ENCODE measurements around the gene FGGY.
"Not testable (repeated sequence)": the region's sequence is repeated elsewhere in the genome, so short reads cannot be mapped to it uniquely, and the experiment has no call there.

FGGY gene

DNA sequence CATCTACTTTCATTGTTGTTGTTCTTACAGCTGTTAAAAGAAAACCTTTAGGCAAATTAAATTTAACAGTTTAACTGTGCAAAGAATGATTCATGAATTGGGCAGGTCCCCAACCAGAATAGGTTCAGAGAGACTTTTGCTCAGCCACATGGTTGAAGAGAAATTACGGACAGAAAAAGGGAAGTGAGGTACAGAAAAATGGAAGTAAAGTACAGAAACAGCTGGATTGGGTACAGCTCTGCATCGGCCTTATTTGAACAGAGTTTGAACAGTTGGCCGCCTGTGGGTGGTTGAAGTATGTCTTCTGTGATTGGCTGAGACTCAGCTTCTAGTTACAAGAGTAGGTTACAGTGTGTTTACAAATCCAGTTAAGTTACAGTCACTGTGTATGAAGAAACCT is 210.1 kb downstream of the FGGY start:
- DNase-seq: peak in 1 of 58 donors; percentile 39

DNA sequence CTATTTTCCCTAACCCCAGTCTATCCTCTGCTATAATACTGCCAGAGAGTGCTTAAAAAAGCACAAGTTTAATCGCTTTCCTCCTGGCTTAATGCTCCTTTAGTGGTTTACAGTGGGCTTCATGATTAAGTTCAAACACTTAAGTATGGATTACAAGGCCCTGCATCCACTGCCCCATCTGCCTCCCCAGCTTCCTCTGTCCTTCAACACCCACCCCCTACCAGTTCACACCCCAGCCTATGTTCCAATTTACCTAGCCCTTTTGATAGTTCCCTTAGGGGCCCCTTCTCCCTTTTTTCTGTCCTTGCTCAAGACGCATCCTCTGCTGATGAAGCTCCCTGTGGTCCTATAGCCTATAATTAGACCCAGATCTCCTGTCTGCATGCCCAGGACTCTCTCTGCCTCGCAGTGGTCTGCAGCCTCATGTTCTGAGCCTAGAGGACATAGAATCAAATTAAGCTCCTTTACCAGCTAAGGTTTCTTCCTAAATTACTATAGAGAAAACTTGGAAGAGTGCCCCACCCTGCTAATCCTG is 212.5 kb downstream of the FGGY start:
- no peak for DNase-seq

DNA sequence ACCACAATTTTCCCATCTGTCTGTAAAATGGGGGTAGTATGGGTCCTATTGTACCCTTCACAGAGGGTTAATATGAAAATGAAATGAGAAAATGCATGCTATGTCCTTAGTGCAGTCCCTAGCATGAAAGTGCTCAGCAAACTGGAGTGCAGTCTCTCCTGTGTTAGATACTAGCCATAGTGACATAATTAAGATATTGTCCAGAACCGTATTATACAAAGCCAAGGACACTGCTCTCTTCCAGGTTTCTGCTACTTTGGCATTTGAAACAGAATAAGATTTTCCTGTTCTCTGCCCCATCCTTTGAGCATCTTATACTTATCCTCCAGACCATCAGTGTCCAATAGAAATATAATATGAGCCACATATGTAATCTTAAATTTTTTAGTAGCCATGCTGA is 213.4 kb downstream of the FGGY start:
- DNase-seq: no peak

DNA sequence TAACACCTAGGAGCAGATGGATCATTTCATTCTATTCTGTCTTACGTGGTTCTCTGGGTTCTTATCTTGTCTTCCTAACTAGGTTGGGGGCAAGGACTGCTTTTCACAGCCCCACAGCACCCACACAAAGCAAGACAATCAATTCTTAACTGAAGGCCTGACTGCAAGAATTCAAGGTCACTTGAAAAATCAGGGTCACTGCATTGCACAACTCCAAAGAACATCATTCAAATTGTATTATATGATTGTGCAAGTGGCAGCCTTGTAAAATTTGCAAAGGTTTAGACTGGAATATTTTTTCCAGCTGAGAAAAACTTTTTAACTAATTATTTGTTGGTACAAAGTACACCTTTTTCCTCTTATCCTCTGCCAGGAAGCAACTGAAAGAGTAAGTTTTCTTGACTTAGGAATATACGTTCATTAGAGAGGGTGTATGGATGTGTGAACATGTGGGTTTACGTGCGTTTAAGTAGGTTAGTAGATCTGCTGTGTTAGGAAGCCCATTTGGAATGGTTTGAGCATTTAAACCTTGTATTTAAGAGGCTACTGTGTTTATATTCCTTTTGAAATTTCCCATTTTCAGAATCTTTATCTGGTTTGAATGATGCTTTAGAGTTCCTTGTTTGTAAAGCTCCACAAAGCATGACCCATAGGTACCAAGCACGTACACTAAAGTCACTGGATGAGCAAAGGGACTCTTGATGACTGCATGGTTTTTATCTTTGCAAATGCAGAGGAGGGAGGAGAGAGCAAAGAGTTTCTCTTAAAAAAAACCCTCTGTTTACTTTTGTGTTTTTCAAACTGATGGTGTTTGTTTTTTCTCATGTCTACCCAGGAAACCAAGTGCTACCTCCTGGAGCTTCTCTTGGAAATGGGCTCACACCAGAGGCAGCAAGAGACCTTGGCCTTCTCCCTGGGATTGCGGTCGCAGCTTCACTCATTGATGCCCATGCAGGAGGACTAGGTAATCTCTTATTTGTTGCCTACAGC is 214.9 kb downstream of the FGGY start:
- DNase-seq: no peak

DNA sequence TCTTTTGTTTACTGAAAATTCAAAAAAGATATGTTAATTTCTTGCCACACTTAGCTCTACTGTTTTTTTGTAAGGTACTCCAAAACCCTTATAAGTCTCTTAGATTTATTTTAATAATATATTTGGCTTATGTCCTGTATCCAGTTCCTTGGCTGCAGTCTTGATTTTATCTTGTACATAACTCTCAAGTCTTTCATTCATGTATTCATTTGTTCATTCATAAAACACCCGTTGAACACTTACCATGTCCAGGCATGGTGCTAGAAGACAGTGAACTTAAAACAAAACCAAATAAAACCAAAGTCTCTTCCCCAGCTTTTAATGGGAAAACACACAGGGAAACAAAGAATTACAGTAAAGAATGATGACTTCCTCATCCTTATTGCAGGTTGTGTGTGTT is 215.8 kb downstream of the FGGY start:
- no peak for DNase-seq

DNA sequence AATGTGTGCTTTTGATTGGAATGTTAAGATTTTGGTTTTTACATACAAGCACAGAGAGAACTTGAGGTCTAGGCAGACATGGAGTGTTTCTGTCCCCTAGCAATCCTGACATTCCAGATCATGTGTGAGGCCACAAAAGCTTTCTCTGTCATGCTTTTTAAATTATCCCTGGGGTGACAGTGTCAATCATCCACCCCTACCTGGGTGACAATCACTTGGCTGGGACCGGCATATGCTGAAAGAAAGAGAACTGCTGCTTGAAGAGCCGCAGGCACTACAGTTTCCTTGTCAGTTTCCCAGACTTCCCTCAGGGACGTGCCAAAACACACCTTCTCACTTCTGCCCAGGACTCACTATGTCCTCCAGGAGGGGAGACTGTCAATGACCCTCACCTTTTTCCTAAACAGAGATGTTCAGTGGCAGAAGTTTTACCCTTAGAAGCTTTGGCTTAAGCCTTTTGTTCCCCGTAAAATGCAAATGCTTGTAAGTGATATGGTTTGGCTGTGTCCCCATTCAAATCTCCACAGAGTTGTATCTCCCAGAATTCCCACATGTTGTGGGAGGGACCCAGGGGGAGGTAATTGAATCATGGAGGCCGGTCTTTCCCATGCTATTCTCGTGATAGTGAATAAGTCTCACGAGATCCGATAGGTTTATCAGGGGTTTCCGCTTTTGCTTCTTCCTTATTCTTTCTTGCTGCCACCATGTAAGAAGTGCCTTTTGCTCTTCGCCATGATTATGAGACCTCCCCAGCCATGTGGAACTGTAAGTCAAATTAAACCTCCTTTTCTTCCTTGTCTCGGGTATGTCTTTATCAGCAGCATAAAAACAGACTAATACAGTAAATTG is 217.4 kb downstream of the FGGY start:
- no peak for DNase-seq

DNA sequence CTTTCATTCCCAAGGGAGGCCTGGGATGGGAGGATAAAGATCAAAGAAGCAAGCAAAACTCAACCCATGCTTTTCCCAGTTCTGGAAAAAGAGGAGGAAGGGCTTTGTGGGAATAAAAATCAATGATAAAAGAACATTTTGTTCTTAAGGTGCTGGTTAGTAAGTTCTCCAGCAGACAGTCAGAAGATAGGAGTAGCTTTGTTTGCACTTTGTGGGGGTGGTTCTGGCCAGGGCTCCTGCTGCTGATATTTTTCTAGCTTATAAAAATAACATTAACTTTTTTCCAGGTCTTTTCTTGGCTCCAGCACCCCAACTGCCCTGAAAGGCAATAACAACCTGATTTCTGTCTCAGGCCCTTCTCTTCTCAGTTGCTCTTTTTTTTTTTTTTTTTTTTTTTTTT is 220.0 kb downstream of the FGGY start:
- DNase-seq: no peak

DNA sequence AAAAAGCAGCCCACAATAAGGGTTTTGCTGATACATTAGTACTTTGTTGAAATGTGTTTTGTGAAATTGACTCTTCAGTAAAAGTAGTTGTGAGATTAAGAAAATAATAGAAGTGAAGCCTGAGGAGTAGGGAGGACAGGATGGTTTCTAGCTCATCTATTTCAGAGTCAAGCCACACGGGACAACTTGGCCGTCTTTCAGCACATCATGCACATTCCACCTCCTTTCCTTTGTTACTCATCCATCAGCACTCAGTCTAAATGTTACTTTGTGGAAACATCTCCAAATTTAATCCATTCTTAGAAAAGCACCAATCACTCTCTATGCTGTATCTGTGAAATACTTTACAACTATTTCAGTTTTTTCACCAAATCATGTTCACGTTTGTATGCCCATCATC is 223.3 kb downstream of the FGGY start:
- no peak for DNase-seq

DNA sequence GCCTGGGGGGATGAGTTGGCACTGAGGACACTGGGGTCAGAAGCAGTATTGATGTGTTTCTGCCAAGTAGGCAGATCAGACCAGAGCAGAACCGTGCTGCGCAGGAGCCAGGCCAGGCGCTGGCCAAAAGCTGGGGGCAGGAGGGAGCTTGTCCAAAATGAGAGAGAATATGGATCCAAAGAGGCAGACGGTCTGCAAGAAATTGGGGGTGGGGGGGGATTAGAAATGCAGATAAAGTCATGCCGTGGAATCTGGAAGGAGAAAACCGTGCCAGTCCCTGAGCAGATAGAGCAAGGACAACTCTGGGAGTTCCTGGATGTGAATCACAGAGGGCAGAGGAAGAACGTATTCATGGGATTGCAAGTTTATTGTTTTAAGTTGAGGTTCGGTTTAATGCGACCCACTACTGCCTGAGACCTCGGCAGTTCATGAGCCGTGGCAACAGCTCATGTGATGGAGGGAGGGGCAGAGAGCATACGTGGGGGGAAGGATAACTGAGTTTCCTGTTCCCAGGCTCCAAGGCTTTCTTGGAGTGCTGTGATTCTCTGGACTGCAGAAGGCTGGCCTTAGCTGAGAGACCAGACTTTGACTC is 224.0 kb downstream of the FGGY start:
- peak in 3 of 58 donors; percentile 0 to 17 (median 4) for DNase-seq

DNA sequence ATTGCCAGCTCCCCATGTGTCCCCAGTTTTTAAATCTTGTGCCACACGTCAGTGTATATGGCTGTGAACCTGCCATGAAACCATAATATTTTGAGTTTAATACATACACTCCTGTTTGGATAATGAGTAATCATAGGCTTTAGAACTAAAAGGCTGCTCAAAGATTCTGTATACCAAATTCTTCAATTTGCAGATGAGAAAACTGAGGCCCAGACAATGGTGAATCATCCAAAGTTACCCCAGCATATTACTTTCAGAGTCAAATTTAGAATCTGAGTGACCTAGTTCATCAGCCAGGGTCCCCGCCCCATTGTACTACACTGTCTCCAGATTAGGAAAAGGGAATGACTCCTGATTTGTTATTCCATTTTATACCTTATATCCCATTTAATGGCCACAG is 224.6 kb downstream of the FGGY start:
- DNase-seq: no peak

DNA sequence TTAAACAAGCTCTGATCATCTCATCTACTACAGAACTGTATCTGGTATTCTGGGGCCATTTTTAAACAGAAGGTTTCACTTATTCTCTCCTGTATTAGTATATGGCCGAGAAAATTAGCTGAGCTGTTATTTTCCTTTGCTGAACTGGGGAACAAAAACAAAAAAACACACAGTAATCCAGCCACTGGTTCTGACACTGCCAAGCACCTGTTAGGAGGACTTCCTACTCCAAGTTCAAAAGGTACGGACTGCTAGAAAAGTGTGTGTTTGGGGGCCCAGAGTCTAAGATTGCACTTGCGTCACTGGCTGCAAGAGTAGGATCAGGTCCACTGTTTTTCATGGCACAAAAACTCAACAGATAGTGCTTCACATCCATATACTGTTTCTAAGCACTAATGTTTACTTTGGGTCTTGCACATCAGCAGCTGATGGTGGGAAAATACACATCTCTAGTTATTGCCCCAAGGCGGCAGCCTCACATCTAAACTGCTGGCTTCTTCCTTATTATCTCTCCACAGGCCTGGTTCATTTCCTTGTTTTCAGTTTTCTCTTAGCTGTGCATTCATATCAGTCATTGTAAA is 226.1 kb downstream of the FGGY start:
- no peak for DNase-seq

DNA sequence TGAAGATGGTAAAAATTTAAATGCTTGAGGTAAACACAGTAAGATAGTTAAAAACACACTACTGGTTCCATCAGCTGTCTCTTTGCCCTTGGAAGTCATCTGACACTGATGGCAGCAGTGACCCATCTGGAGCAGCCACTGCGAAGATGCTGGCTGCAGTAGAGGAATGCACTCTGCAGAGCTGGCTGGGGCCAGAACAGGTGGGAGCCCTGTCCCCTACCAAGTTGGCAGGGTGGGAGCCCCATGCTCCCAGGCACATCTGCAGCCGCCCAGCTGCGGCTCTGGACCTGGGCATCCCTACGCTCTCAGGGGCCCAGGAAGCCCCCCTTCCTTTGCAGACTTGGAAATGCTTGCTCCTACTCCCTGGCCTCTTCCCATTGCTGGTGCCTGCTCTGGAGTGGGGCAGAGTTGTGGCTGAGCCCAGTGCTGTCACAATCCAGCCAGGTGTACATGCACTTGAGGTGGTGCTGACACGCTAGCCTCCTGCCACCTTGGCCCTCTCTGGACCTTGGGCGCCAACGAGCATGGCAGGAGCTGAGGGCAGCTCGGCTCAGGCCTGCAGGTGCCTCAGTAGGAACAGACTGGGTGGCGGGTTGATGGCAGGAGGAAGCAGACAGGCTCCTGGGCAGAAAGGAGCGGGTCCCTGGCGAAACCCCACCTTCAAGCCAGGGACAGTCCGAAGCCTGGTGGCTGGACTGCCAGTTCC is 227.0 kb downstream of the FGGY start:
- no peak for DNase-seq

DNA sequence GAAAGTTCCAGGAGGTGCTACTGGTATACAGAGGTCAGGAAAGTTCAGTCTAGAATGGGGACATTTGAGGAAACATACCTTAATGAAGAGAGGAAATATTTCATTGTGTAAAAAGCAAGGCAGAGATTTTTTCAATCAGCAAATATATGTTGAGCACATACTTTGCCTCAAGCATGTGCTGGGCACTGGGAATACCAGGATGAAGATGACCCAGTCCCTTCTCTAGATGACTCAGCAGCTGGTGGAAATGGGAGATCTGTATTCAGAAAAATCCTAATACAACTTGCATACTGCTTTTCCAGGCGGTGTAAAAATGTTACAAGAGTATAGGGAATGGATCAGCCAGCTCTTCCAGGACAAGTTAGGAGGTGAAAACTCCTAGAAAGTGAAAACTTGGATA is 229.3 kb downstream of the FGGY start:
- DNase-seq: no peak

DNA sequence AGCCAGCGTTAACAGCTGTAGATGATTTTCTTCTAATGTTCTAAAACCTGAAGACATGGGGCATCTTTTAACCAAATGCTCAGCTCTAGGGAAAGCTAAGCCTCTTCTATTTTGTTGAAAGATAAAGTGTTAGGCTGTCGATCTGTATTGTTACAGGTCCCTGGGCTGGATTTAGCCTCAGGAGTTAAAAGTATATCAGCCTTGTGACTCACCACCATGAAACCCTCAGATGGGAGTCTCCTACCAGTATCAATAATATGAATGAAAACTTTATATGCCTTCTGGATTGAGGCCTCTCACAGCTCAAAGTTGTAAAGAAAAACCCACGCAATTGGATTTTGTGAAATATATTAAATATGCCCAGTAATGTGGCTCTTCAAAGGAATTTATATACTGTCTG is 231.6 kb downstream of the FGGY start:
- DNase-seq: no peak

DNA sequence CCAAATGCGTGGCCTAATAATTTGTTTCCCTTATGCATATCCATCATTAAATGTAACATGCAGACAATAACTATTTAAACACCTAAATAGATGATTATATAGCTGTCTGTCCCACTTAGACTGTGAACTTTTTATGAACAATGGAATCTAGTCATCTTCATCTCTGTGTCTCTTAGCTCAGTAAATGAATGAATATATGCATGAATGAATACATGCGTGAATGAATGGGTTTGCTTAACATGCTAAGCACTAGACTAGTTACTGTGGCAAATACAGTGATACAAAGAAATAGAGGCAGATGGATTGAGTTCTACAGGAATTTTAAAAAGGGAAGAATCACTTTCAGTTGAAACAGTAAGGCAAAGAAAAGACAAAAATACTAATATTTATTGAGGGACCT is 232.0 kb downstream of the FGGY start:
- DNase-seq: no peak

DNA sequence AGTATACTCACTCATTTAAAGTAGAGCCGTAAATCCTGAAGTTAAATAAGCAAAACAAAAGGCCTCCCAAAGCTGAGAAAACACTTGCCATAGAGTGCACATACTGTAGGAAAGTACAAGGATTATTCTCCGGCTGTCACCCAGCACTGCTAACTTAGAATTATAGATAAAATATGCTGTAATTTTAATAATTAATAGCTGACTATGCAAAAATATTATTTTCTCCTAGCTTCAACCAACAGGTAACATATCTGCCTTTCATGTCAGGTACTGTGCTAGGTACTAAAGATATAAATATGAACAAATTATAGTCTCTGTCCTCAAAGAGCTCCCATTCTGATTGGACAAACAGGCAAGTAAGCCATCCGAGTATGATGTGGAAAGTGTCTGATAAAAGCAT is 233.2 kb downstream of the FGGY start:
- no peak for DNase-seq

DNA sequence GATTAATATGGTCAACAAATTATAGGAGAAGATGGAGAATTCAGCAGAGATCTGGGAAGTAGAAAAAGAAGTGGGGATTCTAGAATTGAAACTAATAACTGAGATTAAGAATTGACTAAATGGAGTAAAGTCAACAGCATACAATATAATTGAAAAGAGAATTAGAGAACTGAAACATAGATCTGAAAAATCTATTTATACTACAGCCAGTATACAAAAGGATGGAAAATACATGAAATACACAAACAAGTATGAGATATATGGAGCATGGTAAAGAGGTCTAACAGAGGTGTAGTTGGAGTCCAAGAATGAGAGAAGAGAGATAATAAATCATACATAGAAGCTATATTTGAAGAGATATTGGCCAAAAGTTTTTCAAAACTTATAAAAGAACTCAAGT is 235.2 kb downstream of the FGGY start:
- no peak for DNase-seq

DNA sequence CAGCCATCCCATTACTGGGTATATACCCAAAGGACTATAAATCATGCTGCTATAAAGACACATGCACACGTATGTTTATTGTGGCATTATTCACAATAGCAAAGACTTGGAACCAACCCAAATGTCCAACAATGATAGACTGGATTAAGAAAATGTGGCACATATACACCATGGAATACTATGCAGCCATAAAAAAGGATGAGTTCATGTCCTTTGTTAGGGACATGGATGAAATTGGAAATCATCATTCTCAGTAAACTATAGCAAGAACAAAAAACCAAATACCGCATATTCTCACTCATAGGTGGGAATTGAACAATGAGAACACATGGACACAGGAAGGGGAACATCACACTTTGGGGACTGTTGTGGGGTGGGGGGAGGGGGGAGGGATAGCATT is 241.6 kb downstream of the FGGY start:
- DNase-seq: not testable (repeated sequence)

DNA sequence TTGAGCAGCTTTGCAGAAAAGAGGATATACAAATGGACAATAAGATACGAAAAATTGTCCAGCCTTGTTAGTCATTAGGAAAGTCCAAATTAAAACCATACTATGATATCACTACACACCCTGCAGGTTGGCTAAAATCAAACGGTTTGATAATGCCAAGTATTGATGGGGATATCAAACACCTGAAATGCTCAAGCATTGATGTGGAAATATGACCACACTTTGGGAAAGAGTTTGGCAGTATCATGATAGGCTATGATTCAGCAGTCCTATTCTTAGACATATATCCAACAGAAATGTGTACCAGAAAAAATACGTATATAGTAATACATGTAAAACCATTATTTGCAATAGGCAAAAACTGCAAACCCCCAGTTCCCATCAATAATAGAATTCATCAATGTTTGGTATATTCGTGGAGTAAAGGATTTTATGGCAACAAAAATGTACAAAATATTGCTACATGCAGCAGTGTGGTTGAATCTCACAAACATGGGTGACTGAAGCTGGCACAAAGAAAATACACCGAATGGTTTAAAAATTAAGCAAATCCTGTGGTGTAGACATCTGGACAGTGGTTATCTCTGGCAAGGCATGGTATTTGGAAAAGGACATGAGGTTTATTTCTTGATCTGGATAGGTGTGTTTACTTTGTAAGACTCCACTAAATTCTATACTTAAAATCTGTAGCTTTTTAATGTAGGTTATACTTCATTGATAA is 243.2 kb downstream of the FGGY start:
- DNase-seq: no peak

DNA sequence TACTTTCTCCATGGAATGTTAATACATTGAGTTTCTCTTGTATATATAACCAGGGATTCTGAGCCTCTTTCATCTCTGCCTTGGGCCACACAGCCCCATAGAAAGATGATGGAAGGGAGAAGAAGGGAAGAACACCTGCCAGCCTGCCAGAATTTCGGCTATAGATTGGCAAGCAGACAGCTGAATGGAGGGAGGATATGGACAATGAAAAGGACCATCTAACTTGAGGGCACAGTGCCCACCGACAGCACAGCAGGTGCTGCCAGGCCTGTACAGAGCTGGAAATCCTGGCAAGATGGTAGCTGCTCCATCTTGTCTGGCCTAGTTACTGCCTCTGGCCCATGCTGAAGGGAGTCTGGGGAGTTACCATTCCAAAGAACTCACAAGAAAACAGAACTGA is 244.3 kb downstream of the FGGY start:
- DNase-seq: no peak

Measured in anterior cingulate cortex (tissue), 58 donors.